SJSA1 (cell line): ENCODE data around the gene CLPTM1L. TPM values are rescaled to one million over a fixed set of nuclear protein-coding genes. Genes with fewer than 3 reads are reported as not detected.

Source experiments
- DNase-seq, 2 experiments: peaks; one replicate each; pipeline ENCODE4 v3.0.0-alpha.2; 2015 to 2020; ENCODE audit warnings: low spot score in 2 of 2, low read depth in 1 of 2
- H3K27ac ChIP-seq: fragments of 250-450 bp; sonication (Bioruptor Pico); 2 replicates; pipeline ENCODE4 v1.5.1; 2020; ENCODE audit warnings: mild to moderate bottlenecking, moderate library complexity
- H3K27me3 ChIP-seq: fragments of 250-450 bp; sonication (Bioruptor Pico); replicated peaks from 2 replicates; pipeline ENCODE4 v1.5.1; 2020; ENCODE audit warnings: mild to moderate bottlenecking, moderate library complexity
- H3K36me3 ChIP-seq: fragments of 250-450 bp; sonication (Bioruptor Pico); 2 replicates; pipeline ENCODE4 v1.5.1; 2020; ENCODE audit warnings: mild to moderate bottlenecking
- H3K4me1 ChIP-seq: fragments of 250-450 bp; sonication (Bioruptor Pico); replicated peaks from 2 replicates; pipeline ENCODE4 v1.6.1; 2021; ENCODE audit warnings: mild to moderate bottlenecking
- H3K4me3 ChIP-seq: fragments of 250-450 bp; sonication (Bioruptor Pico); 2 replicates; pipeline ENCODE4 v1.5.1; 2020; ENCODE audit warnings: mild to moderate bottlenecking
- H3K9me3 ChIP-seq: fragments of 250-450 bp; sonication (Bioruptor Pico); replicated peaks from 2 replicates; pipeline ENCODE4 v1.5.1; 2020; ENCODE audit warnings: mild to moderate bottlenecking
- total RNA-seq: library from RNA; depleted of rRNA; stranded (reverse); fragments of >200 nt; shearing (Covaris generic); gene quantifications from 2 replicates; pipeline ENCODE4 v1.2.3, GENCODE V29; 2014

Gene CLPTM1L
- total RNA-seq, 1 experiment from 2014 or later = 241 TPM

- no peak overlapping the region for H3K4me3 ChIP-seq
- DNase-seq = no peak
- no peaks in the 10 kb centered on the region for H3K36me3 ChIP-seq
- peaks cover 14% of the 10 kb centered on the region for H3K9me3 ChIP-seq
- H3K4me1 ChIP-seq = no peaks in the 10 kb centered on the region
- H3K27ac ChIP-seq = no peak overlapping the region
- H3K27me3 ChIP-seq = peaks cover 4% of the 10 kb centered on the region
These were observed 33.4 kb downstream of the CLPTM1L start for GRCh38 chr5:1311439-1312055.

GRCh38 chr5:1310118-1310517 is 34.8 kb downstream of the CLPTM1L start:
- H3K4me3 ChIP-seq = no peak overlapping the region
- no peaks in the 10 kb centered on the region for H3K36me3 ChIP-seq
- no peak for DNase-seq
- H3K9me3 ChIP-seq = peaks cover 14% of the 10 kb centered on the region
- H3K4me1 ChIP-seq = no peaks in the 10 kb centered on the region
- no peak overlapping the region for H3K27ac ChIP-seq
- peaks cover 7% of the 10 kb centered on the region for H3K27me3 ChIP-seq

- Histone ChIP-seq H3K4me1 (no peaks in the 10 kb centered on the region), H3K4me3 (no peak overlapping the region), H3K27me3 (peaks cover 53% of the 10 kb centered on the region), H3K9me3 (no peaks in the 10 kb centered on the region), H3K27ac (no peak overlapping the region), H3K36me3 (no peaks in the 10 kb centered on the region)
- no peak for DNase-seq
These were observed 40.9 kb downstream of the CLPTM1L start for GRCh38 chr5:1304033-1304432.

- H3K4me1 ChIP-seq = no peaks in the 10 kb centered on the region
- DNase-seq = no peak
- H3K27me3 ChIP-seq = peaks cover 70% of the 10 kb centered on the region
- H3K27ac ChIP-seq = no peak overlapping the region
- H3K4me3 ChIP-seq = no peak overlapping the region
- no peaks in the 10 kb centered on the region for H3K9me3 ChIP-seq
- no peaks in the 10 kb centered on the region for H3K36me3 ChIP-seq
These were observed 42.6 kb downstream of the CLPTM1L start for GRCh38 chr5:1302258-1302657.

- peaks cover 82% of the 10 kb centered on the region for H3K27me3 ChIP-seq
- peaks cover under 1% of the 10 kb centered on the region; the same call in 1 of the 2 replicates for H3K9me3 ChIP-seq
- no peak overlapping the region for H3K4me3 ChIP-seq
- H3K36me3 ChIP-seq = no peaks in the 10 kb centered on the region
- H3K4me1 ChIP-seq = no peaks in the 10 kb centered on the region
- peak in 1 of 2 experiments; percentile 44 for DNase-seq
- H3K27ac ChIP-seq = no peak overlapping the region
These were observed 44.3 kb downstream of the CLPTM1L start for GRCh38 chr5:1300581-1301083.

GRCh38 chr5:1299961-1300360 is 44.9 kb downstream of the CLPTM1L start:
- no peak overlapping the region for H3K4me3 ChIP-seq
- no peak overlapping the region for H3K27ac ChIP-seq
- H3K36me3 ChIP-seq = no peaks in the 10 kb centered on the region
- no peaks in the 10 kb centered on the region for H3K4me1 ChIP-seq
- DNase-seq = peak in 1 of 2 experiments; percentile 43
- H3K9me3 ChIP-seq = peaks cover 6% of the 10 kb centered on the region; the same call in 1 of the 2 replicates
- H3K27me3 ChIP-seq = peaks cover 85% of the 10 kb centered on the region

- Histone ChIP-seq H3K27ac (no peak overlapping the region), H3K27me3 (peaks cover 87% of the 10 kb centered on the region)
- no peak for DNase-seq
These were observed 45.4 kb downstream of the CLPTM1L start for GRCh38 chr5:1299511-1299850.

GRCh38 chr5:1298723-1299510 is 46.0 kb downstream of the CLPTM1L start:
- peak in 1 of 2 experiments; percentile 46 for DNase-seq
- no peak overlapping the region for H3K27ac ChIP-seq
- H3K4me1 ChIP-seq = no peaks in the 10 kb centered on the region
- peaks cover 6% of the 10 kb centered on the region for H3K36me3 ChIP-seq
- peaks cover 14% of the 10 kb centered on the region for H3K9me3 ChIP-seq
- H3K4me3 ChIP-seq = no peak overlapping the region
- peaks cover 90% of the 10 kb centered on the region for H3K27me3 ChIP-seq

More at GRCh38 chr5:1299511-1299850, 45.4 kb downstream of the CLPTM1L start:
- Histone ChIP-seq H3K9me3 (peaks cover 8% of the 10 kb centered on the region), H3K36me3 (peaks cover under 1% of the 10 kb centered on the region; the same call in 1 of the 2 replicates), H3K4me3 (no peak overlapping the region), H3K4me1 (no peaks in the 10 kb centered on the region)

GRCh38 chr5:1298067-1298551 is 46.8 kb downstream of the CLPTM1L start:
- H3K27ac ChIP-seq = no peak overlapping the region
- H3K27me3 ChIP-seq = peaks cover 90% of the 10 kb centered on the region
- H3K4me3 ChIP-seq = no peak overlapping the region
- no peaks in the 10 kb centered on the region for H3K4me1 ChIP-seq
- H3K9me3 ChIP-seq = peaks cover 15% of the 10 kb centered on the region
- peaks cover 14% of the 10 kb centered on the region for H3K36me3 ChIP-seq
- peak in 1 of 2 experiments; percentile 45 for DNase-seq

- peaks cover 87% of the 10 kb centered on the region for H3K27me3 ChIP-seq
- H3K9me3 ChIP-seq = peaks cover 15% of the 10 kb centered on the region
- no peak overlapping the region for H3K4me3 ChIP-seq
- H3K27ac ChIP-seq = no peak overlapping the region
- DNase-seq = no peak
- no peaks in the 10 kb centered on the region for H3K4me1 ChIP-seq
- peaks cover 21% of the 10 kb centered on the region for H3K36me3 ChIP-seq
These were observed 47.7 kb downstream of the CLPTM1L start for GRCh38 chr5:1297243-1297642.

GRCh38 chr5:1295650-1296037 is 49.3 kb downstream of the CLPTM1L start:
- Histone ChIP-seq H3K27me3 (peaks cover 75% of the 10 kb centered on the region), H3K4me1 (no peaks in the 10 kb centered on the region), H3K9me3 (peaks cover 18% of the 10 kb centered on the region), H3K4me3 (no peak overlapping the region), H3K36me3 (peaks cover 21% of the 10 kb centered on the region), H3K27ac (no peak overlapping the region)
- DNase-seq = peak in 1 of 2 experiments; percentile 48

- peak in 1 of 2 experiments; percentile 50 for DNase-seq
- Histone ChIP-seq H3K4me3 (no peak within 1 kb of the TSS), H3K9me3 (peaks cover 18% of the 10 kb centered on the region), H3K27me3 (peaks cover 69% of the 10 kb centered on the region), H3K36me3 (peaks cover 21% of the 10 kb centered on the region), H3K4me1 (no peaks in the 10 kb centered on the region), H3K27ac (no peak within 1 kb of the TSS)
These were observed 49.9 kb downstream of the CLPTM1L start, which contains the start of gene TERT for GRCh38 chr5:1294835-1295649. Gene TERT (minus strand): TSS chr5:1295068. CDS start chr5:1294989, 79 bp downstream.

GRCh38 chr5:1294206-1294834 is 50.6 kb downstream of the CLPTM1L start:
- peaks cover 18% of the 10 kb centered on the region for H3K9me3 ChIP-seq
- H3K4me1 ChIP-seq = no peaks in the 10 kb centered on the region
- no peak overlapping the region for H3K4me3 ChIP-seq
- H3K36me3 ChIP-seq = peaks cover 21% of the 10 kb centered on the region
- DNase-seq = peak in 1 of 2 experiments; percentile 50
- no peak overlapping the region for H3K27ac ChIP-seq
- peaks cover 62% of the 10 kb centered on the region for H3K27me3 ChIP-seq
